Osteoblast (primary cell): ENCODE results near the gene MYOT. TPM values are rescaled to one million over a fixed set of nuclear protein-coding genes. Genes with fewer than 3 reads are reported as not detected.

Experiments used
- DNase-seq: peaks from one replicate; pipeline ENCODE4 v3.0.0; 2011; ENCODE audit warnings: low spot score, mixed read lengths; ENCODE audit not compliant: insufficient read length; ENCODE audit errors: missing footprints
- H2AFZ ChIP-seq: 2 replicates; pipeline ENCODE4 v1.6.0; 2011; ENCODE audit warnings: mild to moderate bottlenecking, low read length
- H3K27ac ChIP-seq: 2 replicates; pipeline ENCODE4 v1.5.1; 2011; ENCODE audit warnings: mild to moderate bottlenecking, low read depth, low read length, moderate library complexity
- H3K27me3 ChIP-seq: 2 replicates; pipeline ENCODE4 v1.6.0; 2012; ENCODE audit warnings: mild to moderate bottlenecking, control low read depth, inconsistent platforms, low read length, moderate library complexity; ENCODE audit not compliant: insufficient read depth
- H3K36me3 ChIP-seq: 2 replicates; pipeline ENCODE4 v1.5.1; 2011; ENCODE audit warnings: mild to moderate bottlenecking, low read length, control low read depth, moderate library complexity; ENCODE audit not compliant: insufficient read depth
- H3K4me1 ChIP-seq: 2 replicates; pipeline ENCODE4 v1.5.1; 2011; ENCODE audit warnings: mild to moderate bottlenecking, low read length, control low read depth, moderate library complexity; ENCODE audit not compliant: insufficient read depth
- H3K4me2 ChIP-seq: 2 replicates; pipeline ENCODE4 v1.6.0; 2011; ENCODE audit warnings: mild to moderate bottlenecking, low read length; ENCODE audit not compliant: insufficient read depth
- H3K4me3 ChIP-seq: fragments of 200-600 bp; sonication (generic); 3 replicates; pipeline ENCODE4 v1.5.1; 2012; ENCODE audit warnings: mild to moderate bottlenecking, low read length, inconsistent platforms; ENCODE audit not compliant: insufficient read depth
- H3K79me2 ChIP-seq: 2 replicates; pipeline ENCODE4 v1.6.0; 2012; ENCODE audit warnings: mild to moderate bottlenecking, low read length, control low read depth, inconsistent platforms; ENCODE audit not compliant: insufficient read depth
- H3K9me3 ChIP-seq: 2 replicates; pipeline ENCODE4 v1.5.1; 2011; ENCODE audit warnings: low read depth, low read length, control low read depth
- H4K20me1 ChIP-seq: 2 replicates; pipeline ENCODE4 v1.6.0; 2012; ENCODE audit warnings: mild to moderate bottlenecking, low read length, control low read depth; ENCODE audit not compliant: insufficient read depth
- total RNA-seq: library from RNA; depleted of rRNA; stranded (reverse); fragments of >200 nt; gene quantifications from 2 replicates; pipeline ENCODE4 v1.2.3, GENCODE V29; 2012
- TF ChIP-seq, protein P1 (sequence below): IDR thresholded peaks from 2 replicates; pipeline ENCODE4 v1.5.1; 2011; ENCODE audit warnings: mild to moderate bottlenecking, low read depth, low read length, moderate library complexity; ENCODE audit errors: extremely low read depth

MYOT gene
- total RNA-seq, 1 donor = not detected

DNA sequence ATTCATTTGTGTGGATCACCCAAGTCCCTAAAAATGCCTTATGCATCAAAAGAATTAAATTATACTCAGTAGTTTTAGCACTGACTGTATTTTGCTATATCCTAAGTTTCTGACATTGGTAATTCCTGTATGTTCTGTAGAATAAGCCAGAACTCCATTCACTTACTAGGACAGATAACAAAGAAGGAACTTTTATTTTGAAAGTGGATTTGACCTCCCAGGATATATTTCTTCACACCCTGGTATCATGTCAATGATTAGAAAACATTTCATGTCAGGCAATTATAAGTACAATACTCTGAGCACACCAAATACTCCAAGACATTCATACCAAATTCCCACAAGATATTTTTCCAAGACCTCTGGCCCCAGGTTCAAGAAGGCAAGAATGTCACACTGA is 28.7 kb upstream of the MYOT start:
- Histone ChIP-seq H3K36me3 (no peaks in the 10 kb centered on the region), H3K9me3 (no peaks in the 10 kb centered on the region), H4K20me1 (no peaks in the 10 kb centered on the region), H3K4me2 (no peak overlapping the region), H2AFZ (no peak overlapping the region), H3K4me1 (peaks cover 33% of the 10 kb centered on the region), H3K27ac (no peak overlapping the region), H3K27me3 (no peaks in the 10 kb centered on the region), H3K4me3 (no peak overlapping the region), H3K79me2 (no peaks in the 10 kb centered on the region)
- DNase-seq = no peak
- TF ChIP-seq, protein P1, sequence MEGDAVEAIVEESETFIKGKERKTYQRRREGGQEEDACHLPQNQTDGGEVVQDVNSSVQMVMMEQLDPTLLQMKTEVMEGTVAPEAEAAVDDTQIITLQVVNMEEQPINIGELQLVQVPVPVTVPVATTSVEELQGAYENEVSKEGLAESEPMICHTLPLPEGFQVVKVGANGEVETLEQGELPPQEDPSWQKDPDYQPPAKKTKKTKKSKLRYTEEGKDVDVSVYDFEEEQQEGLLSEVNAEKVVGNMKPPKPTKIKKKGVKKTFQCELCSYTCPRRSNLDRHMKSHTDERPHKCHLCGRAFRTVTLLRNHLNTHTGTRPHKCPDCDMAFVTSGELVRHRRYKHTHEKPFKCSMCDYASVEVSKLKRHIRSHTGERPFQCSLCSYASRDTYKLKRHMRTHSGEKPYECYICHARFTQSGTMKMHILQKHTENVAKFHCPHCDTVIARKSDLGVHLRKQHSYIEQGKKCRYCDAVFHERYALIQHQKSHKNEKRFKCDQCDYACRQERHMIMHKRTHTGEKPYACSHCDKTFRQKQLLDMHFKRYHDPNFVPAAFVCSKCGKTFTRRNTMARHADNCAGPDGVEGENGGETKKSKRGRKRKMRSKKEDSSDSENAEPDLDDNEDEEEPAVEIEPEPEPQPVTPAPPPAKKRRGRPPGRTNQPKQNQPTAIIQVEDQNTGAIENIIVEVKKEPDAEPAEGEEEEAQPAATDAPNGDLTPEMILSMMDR = no peak

DNA sequence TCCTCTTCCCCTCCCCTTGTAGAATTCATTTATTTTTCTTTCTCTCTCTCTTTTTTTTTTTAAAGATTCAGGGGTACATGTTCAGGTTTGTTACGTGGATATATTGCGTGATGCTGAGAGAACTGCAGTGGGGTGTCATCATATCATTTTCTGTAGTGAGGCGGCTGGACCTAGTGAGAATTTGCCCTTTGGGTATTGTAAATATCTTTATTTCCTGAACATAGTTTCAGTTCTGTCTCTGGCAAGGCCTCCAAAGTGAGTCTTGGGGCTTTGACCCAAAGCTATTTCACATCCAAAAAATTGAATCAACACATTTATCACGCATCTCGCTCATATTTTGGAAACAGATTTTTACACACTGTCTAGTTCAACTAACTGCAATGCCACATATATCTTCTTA is 25.4 kb upstream of the MYOT start:
- no peak for DNase-seq
- TF ChIP-seq, protein P1 = no peak
- Histone ChIP-seq H3K27me3 (no peaks in the 10 kb centered on the region), H3K9me3 (no peaks in the 10 kb centered on the region), H3K4me2 (no peak overlapping the region), H2AFZ (no peak overlapping the region), H3K4me3 (no peak overlapping the region), H3K27ac (no peak overlapping the region), H3K79me2 (no peaks in the 10 kb centered on the region), H3K36me3 (no peaks in the 10 kb centered on the region), H4K20me1 (no peaks in the 10 kb centered on the region), H3K4me1 (peaks cover 11% of the 10 kb centered on the region)

DNA sequence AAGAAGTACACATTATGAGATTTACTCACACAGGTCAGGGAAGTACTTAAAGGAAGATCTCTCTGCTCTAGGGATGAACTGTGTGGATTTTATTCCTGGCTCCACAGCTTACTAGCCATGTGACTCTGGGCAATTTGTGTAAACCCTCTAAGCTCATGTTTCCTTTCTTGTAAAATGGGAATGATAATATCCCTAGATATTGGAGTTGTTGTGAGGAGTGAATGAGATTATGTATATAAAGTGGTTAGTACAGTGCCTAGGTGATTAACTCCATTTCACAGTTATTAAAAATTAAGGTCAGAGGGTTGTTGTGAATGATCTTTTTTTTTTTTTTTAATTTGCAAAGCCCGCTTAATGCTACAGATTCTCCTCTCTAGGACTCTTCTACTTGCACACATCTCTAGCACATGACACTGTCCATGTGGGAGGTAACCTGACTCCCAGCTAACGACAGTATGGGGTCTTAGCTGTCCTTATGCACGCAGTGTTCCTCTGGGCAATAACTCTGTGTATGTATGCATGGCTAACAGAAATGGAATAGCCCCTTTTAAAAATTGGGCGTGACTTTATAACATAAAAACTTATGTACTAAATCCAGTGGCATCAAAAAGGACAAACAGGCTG is 23.9 kb upstream of the MYOT start:
- Histone ChIP-seq H3K27ac (no peak overlapping the region), H3K4me2 (no peak overlapping the region), H3K9me3 (no peaks in the 10 kb centered on the region), H3K4me3 (no peak overlapping the region), H2AFZ (no peak overlapping the region), H4K20me1 (no peaks in the 10 kb centered on the region), H3K27me3 (no peaks in the 10 kb centered on the region), H3K4me1 (no peaks in the 10 kb centered on the region), H3K79me2 (no peaks in the 10 kb centered on the region), H3K36me3 (no peaks in the 10 kb centered on the region)
- TF ChIP-seq, protein P1 = no peak
- DNase-seq = no peak

DNA sequence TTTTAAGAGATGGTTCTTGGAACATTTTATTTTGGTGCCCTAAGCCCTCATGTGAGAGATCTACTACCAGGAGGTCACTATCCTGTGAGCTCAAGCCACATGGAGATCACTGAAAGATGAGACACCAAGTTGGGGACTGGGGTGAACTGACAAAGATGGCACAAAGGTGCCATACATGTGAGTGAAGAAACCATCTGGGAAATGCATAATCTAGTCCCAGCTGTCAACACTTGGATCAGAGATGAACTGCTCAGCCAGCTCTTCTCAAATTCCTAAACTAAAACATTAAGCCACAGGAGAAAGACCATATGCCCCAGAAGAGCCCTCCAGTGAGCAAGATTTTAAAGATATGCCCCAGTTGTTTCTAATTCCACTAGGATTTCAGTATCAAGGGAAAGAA is 22.2 kb upstream of the MYOT start:
- Histone ChIP-seq H3K4me1 (no peaks in the 10 kb centered on the region), H3K36me3 (no peaks in the 10 kb centered on the region), H4K20me1 (no peaks in the 10 kb centered on the region), H2AFZ (no peak overlapping the region), H3K27ac (no peak overlapping the region), H3K27me3 (no peaks in the 10 kb centered on the region), H3K4me3 (no peak overlapping the region), H3K4me2 (no peak overlapping the region), H3K9me3 (no peaks in the 10 kb centered on the region), H3K79me2 (no peaks in the 10 kb centered on the region)
- no peak for DNase-seq
- TF ChIP-seq, protein P1 = no peak
